C4-2B (cell line): ENCODE measurements around the gene PDGFD.

ENCODE experiments used
- CTCF ChIP-seq: fragments of 450-650 bp; conservative IDR thresholded peaks from 2 replicates; pipeline ENCODE4 v1.5.1; 2017; ENCODE audit warnings: mild to moderate bottlenecking
- ZFX ChIP-seq: fragments of 450-650 bp; IDR thresholded peaks from 2 replicates; pipeline ENCODE4 v1.6.1; 2017

DNA sequence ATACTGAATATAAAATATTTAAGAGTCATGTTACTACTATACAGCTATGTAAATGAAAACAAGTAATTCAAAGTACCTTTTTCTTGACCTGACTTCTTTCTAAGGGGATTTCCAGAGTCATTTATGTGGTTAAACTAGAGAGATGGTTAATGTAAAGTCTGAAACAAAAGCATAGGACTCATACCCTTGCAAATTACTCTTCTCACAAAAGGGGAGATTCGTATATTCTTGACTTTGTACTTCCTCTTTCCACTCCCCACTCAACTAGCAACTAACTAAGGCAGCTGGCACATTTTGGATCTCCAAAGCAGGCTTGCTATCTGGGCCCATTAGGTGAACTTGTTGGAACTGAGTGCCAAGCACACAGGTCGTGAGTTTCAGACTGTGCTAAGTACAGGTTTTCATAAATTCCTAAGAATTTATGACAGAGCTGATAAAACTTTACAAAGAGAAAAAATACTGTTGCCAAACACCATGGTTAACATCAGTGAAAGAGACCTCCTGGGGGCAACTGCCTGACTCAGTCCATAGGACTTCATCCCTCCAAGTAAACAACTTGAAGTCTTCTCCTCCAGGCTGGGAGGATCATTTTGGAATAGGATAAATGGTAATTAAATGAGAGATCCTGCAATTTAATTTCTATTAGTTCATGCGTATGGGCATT, 204.5 kb downstream of the PDGFD start:
- TF ChIP-seq CTCF (no peak), ZFX (no peak)
